Panc1 (cell line): ENCODE measurements around the gene PROCR. TPM values are rescaled to one million over a fixed set of nuclear protein-coding genes. Genes with fewer than 3 reads are reported as not detected.
"Not testable (repeated sequence)": the region's sequence is repeated elsewhere in the genome, so short reads cannot be mapped to it uniquely, and the experiment has no call there.

Source experiments
- ATAC-seq: fragments of 200-7000 bp; cut with Tn5 transposase; 2 replicates; pipeline ENCODE4 v1.9.1; 2020; ENCODE audit warnings: mild to moderate bottlenecking, moderate library complexity
- BruUV-seq: library from RNA; stranded (reverse); fragments of 400-500 nt; replicated peaks from 2 replicates; lab custom pipeline; 2021; lab: Mats Ljungman, UMichigan
- CTCF ChIA-PET: fragments of 300-600 bp; sonication (Branson Sonifier 250); formaldehyde crosslinking; loops from one replicate; lab custom pipeline; 2022; ENCODE audit warnings: antibody characterized with exemption; lab: Charles Lee
- POLR2A ChIA-PET: fragments of 300-600 bp; sonication (Branson Sonifier 250); formaldehyde crosslinking; loops from one replicate; lab custom pipeline; 2022; ENCODE audit warnings: antibody characterized with exemption; lab: Charles Lee
- DNase-seq: peaks from one replicate; pipeline ENCODE4 v3.0.0-alpha.2; 2010; ENCODE audit warnings: low read depth, low spot score
- H3K27ac ChIP-seq: 2 replicates; pipeline ENCODE4 v1.5.1; 2011; ENCODE audit warnings: mild to moderate bottlenecking, low read length, inconsistent platforms
- H3K27me3 ChIP-seq: fragments of 200-500 bp; sonication (Bioruptor generic); 2 replicates; pipeline ENCODE4 v1.6.0; 2014; ENCODE audit warnings: low read length, inconsistent platforms; ENCODE audit not compliant: control insufficient read depth, insufficient read depth
- H3K36me3 ChIP-seq: fragments of 200-500 bp; sonication (Bioruptor generic); 2 replicates; pipeline ENCODE4 v1.5.1; 2014; ENCODE audit warnings: inconsistent platforms, mild to moderate bottlenecking, low read length, moderate library complexity; ENCODE audit not compliant: control insufficient read depth, insufficient read depth
- H3K4me1 ChIP-seq: 2 replicates; pipeline ENCODE4 v1.5.1; 2011; ENCODE audit warnings: inconsistent platforms, mild to moderate bottlenecking, low read length, moderate library complexity; ENCODE audit not compliant: control insufficient read depth, insufficient read depth
- H3K4me3 ChIP-seq, 2 experiments: 2 replicates each; pipeline ENCODE4 v1.5.1; 2011 to 2012; ENCODE audit warnings: low read depth in 2 of 2, low read length in 2 of 2, mild to moderate bottlenecking in 2 of 2, inconsistent platforms in 1 of 2, moderate library complexity in 1 of 2
- H3K9me3 ChIP-seq: fragments of 200-500 bp; sonication (Bioruptor generic); 2 replicates; pipeline ENCODE4 v1.5.1; 2014; ENCODE audit warnings: low read depth, mild to moderate bottlenecking, inconsistent platforms, low read length, moderate library complexity; ENCODE audit not compliant: control insufficient read depth, insufficient read depth
- CTCF ChIP-seq: fragments of 450-650 bp; IDR thresholded peaks from 2 replicates; pipeline ENCODE4 v1.5.1; 2017; ENCODE audit warnings: mild to moderate bottlenecking
- POLR2AphosphoS5 ChIP-seq: IDR thresholded peaks from 2 replicates; pipeline ENCODE4 v1.6.1; 2012; ENCODE audit warnings: mild to moderate bottlenecking, low read depth, low read length, moderate library complexity
- SIN3A ChIP-seq: IDR thresholded peaks from 2 replicates; pipeline ENCODE4 v1.6.1; 2012; ENCODE audit warnings: low read depth, mild to moderate bottlenecking, low read length, moderate library complexity, borderline replicate concordance; ENCODE audit not compliant: insufficient read depth
- TCF7L2 ChIP-seq: IDR thresholded peaks from 2 replicates; pipeline ENCODE4 v1.6.1; 2011; ENCODE audit warnings: mild to moderate bottlenecking, low read depth, low read length, inconsistent platforms
- in situ Hi-C: cut with HindIII; loops from 2 replicates; pipeline ENCODE4 v1.10.0; 2016; ENCODE audit warnings: low sequenced_read_pairs, low pct_unique_long_range_greater_than_20kb
- intact Hi-C: fragments of 100-400 bp; cut with micrococcal nuclease; formaldehyde crosslinking; loops from one replicate; pipeline ENCODE4 v1.10.0; 2022; ENCODE audit not compliant: unreplicated experiment
- total RNA-seq: library from RNA; stranded (reverse); gene quantifications from one replicate; pipeline ENCODE4 v1.2.1, GENCODE V29; 2021; ENCODE audit not compliant: unreplicated experiment
- TF ChIP-seq, protein P1 (sequence below), 2 experiments: IDR thresholded peaks; 2 replicates each; pipeline ENCODE4 v1.6.1; 2011 to 2012; ENCODE audit warnings: low read depth in 2 of 2, control low read depth in 1 of 2, low read length in 1 of 2, mild to moderate bottlenecking in 1 of 2, moderate library complexity in 1 of 2; ENCODE audit not compliant: insufficient read depth in 1 of 2

PROCR gene
- total RNA-seq, 1 experiment from 2014 or later: 38.0 TPM

DNA sequence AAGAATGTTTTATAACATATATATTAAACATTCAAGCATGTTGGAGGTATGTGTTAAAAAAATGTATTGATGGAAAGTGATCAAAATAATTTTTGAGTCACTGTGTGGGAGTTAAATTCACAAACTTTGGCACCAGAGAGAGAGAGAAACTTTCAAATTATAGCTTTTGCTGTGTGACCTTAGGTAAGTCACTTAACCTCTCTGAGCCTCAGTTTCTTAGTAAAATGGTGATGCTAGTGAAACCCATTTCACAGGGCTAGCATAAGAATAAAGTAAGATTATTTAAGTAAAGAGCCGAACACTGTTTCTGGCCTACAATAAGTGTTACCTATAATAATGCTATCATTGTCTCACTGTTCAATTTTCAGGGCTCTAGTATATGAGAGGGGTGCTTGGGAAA is 4.1 kb upstream of the PROCR start:
- ChIA-PET CTCF (no interaction called here), POLR2A (no interaction called here)
- Histone ChIP-seq H3K27me3 (no peaks in the 10 kb centered on the region), H3K27ac (no peak overlapping the region), H3K9me3 (no peaks in the 10 kb centered on the region), H3K4me3 (no peak overlapping the region), H3K36me3 (no peaks in the 10 kb centered on the region), H3K4me1 (peaks cover 7% of the 10 kb centered on the region)
- intact Hi-C loops (no loop called here), in situ Hi-C loops (no loop called here)
- DNase-seq (no peak), ATAC-seq (no peak)
- no peak for TF ChIP-seq POLR2AphosphoS5
- no peak for TF ChIP-seq CTCF
- TF ChIP-seq TCF7L2: no peak
- TF ChIP-seq, protein P1, sequence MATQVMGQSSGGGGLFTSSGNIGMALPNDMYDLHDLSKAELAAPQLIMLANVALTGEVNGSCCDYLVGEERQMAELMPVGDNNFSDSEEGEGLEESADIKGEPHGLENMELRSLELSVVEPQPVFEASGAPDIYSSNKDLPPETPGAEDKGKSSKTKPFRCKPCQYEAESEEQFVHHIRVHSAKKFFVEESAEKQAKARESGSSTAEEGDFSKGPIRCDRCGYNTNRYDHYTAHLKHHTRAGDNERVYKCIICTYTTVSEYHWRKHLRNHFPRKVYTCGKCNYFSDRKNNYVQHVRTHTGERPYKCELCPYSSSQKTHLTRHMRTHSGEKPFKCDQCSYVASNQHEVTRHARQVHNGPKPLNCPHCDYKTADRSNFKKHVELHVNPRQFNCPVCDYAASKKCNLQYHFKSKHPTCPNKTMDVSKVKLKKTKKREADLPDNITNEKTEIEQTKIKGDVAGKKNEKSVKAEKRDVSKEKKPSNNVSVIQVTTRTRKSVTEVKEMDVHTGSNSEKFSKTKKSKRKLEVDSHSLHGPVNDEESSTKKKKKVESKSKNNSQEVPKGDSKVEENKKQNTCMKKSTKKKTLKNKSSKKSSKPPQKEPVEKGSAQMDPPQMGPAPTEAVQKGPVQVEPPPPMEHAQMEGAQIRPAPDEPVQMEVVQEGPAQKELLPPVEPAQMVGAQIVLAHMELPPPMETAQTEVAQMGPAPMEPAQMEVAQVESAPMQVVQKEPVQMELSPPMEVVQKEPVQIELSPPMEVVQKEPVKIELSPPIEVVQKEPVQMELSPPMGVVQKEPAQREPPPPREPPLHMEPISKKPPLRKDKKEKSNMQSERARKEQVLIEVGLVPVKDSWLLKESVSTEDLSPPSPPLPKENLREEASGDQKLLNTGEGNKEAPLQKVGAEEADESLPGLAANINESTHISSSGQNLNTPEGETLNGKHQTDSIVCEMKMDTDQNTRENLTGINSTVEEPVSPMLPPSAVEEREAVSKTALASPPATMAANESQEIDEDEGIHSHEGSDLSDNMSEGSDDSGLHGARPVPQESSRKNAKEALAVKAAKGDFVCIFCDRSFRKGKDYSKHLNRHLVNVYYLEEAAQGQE (IDR thresholded peaks at IDR 0.05; ENCODE audit: insufficient read depth in 1 of 2, low read depth in 2 of 2, low read length in 1 of 2): no peak
- TF ChIP-seq SIN3A: no peak
- no TSS peak for BruUV-seq

DNA sequence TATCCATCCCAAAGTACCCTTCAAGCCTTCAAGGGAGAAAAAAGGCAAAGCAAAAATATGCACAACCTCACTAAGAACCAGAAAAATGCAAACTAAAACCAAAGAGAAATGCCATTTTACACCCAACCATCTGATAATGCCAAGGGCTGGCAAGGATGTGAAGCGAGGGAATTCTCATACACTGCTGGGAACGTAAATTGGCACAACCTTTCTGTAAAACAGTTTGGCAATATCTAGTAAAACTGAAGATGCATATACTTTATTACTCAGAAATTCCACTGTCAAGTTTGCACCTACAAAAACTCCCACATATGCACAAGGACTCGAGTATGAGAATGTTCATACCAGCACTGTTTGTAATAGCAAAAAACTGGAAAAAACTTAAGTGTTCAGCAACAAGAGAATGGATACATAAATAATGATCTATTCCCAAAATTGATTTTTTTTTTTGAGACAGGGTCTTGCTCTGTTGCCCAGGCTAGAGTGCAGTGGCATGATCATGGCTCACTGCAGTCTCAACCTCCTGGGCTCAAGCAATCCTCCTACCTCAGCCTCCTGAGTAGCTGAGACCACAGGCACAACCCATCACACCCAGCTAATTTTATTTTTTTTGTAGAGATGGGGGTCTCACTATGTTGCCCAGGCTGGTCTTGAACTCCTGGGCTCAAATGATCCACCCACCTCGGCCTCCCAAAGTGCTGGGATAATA is 3.0 kb upstream of the PROCR start:
- CTCF ChIA-PET: interaction anchor here (1.4 kb wide), 1 partner anchor 24 kb away, joined by 4 read pairs; no protein-coding TSS in a partner anchor
- ATAC-seq, H3K4me1 ChIP-seq, BruUV-seq, DNase-seq, intact Hi-C loops, H3K27me3 ChIP-seq, H3K36me3 ChIP-seq, H3K9me3 ChIP-seq, in situ Hi-C loops, H3K4me3 ChIP-seq, H3K27ac ChIP-seq, POLR2A ChIA-PET: not testable (repeated sequence)

GRCh38 chr20:35171438-35171752 is 477 bp upstream of the PROCR start:
- ChIA-PET POLR2A (no interaction called here), CTCF (no interaction called here)
- H3K27me3 ChIP-seq: no peaks in the 10 kb centered on the region
- no TSS peak for BruUV-seq
- peaks cover 16% of the 10 kb centered on the region for H3K4me1 ChIP-seq
- ATAC-seq (no peak), DNase-seq (no peak)
- peak overlapping the region; percentile 84 for H3K27ac ChIP-seq
- no peaks in the 10 kb centered on the region for H3K36me3 ChIP-seq
- TF ChIP-seq, protein P1 (IDR thresholded peaks at IDR 0.05; ENCODE audit: insufficient read depth in 1 of 2, low read depth in 2 of 2, low read length in 1 of 2): no peak
- TF ChIP-seq SIN3A: no peak
- no peak for TF ChIP-seq POLR2AphosphoS5
- no peak for TF ChIP-seq CTCF
- TF ChIP-seq TCF7L2: no peak
- no peaks in the 10 kb centered on the region for H3K9me3 ChIP-seq
- intact Hi-C loops: no loop called here
- peak overlapping the region; percentile 49 to 96 for H3K4me3 ChIP-seq
- in situ Hi-C loops: no loop called here
